CD4-positive, alpha-beta T cell (primary cell): ENCODE measurements around the gene RGS16. TPM values are rescaled to one million over a fixed set of nuclear protein-coding genes. Genes with fewer than 3 reads are reported as not detected.

ENCODE experiments used
- ATAC-seq: fragments of 200-7000 bp; cut with Tn5 transposase; one replicate; pipeline ENCODE4 v1.10.0; 2022; ENCODE audit warnings: mild to moderate bottlenecking; ENCODE audit not compliant: poor library complexity
- CTCF ChIA-PET: fragments of 350-600 bp; sonication (Branson Sonifier 250); formaldehyde crosslinking; loops from one replicate; lab custom pipeline; 2021; ENCODE audit warnings: antibody characterized with exemption, inconsistent platforms; lab: Charles Lee
- POLR2A ChIA-PET: fragments of 350-600 bp; sonication (Branson Sonifier 250); formaldehyde crosslinking; loops from one replicate; lab custom pipeline; 2021; ENCODE audit warnings: antibody characterized with exemption, inconsistent platforms; lab: Charles Lee
- DNase-seq, 14 experiments: peaks; one replicate each; pipeline ENCODE4 v3.0.0-alpha.2; 2013 to 2020; ENCODE audit warnings: mixed read lengths in 2 of 14
- H3K27ac ChIP-seq, 2 donors: one replicate each; pipeline versions ENCODE4 v1.5.1 to v1.7.0; 2013; ENCODE audit warnings: low read length in 2 of 2, low read depth in 1 of 2, mild to moderate bottlenecking in 1 of 2
- H3K27me3 ChIP-seq, 2 experiments: 1 replicate in 1 of 2; 2 replicates in 1 of 2; pipeline versions ENCODE4 v1.6.1 to v1.7.0; 2013; ENCODE audit warnings: low read length in 2 of 2, control low read depth in 1 of 2, mild to moderate bottlenecking in 1 of 2, moderate library complexity in 1 of 2; ENCODE audit not compliant: insufficient read depth in 2 of 2, control insufficient read depth in 1 of 2
- H3K36me3 ChIP-seq: one replicate; pipeline ENCODE4 v1.6.1; 2013; ENCODE audit warnings: low read length, control low read depth; ENCODE audit not compliant: insufficient read depth
- H3K4me1 ChIP-seq: one replicate; pipeline ENCODE4 v1.6.1; 2013; ENCODE audit warnings: low read length, control low read depth; ENCODE audit not compliant: insufficient read depth
- H3K4me3 ChIP-seq: one replicate; pipeline ENCODE4 v1.5.1; 2013; ENCODE audit warnings: mild to moderate bottlenecking, low read length, moderate library complexity
- H3K9me3 ChIP-seq, 2 experiments: 1 replicate in 1 of 2; 2 replicates in 1 of 2; pipeline versions ENCODE4 v1.6.1 to v1.7.0; 2013; ENCODE audit warnings: low read length in 2 of 2, mild to moderate bottlenecking in 2 of 2, control low read depth in 1 of 2, moderate library complexity in 1 of 2; ENCODE audit not compliant: control insufficient read depth in 1 of 2, insufficient read depth in 1 of 2
- H3K27ac Mint-ChIP-seq: one replicate; pipeline ENCODE4 v1.8.0; 2020; ENCODE audit warnings: mixed read lengths
- H3K27me3 Mint-ChIP-seq: one replicate; pipeline ENCODE4 v1.8.0; 2021; ENCODE audit warnings: mixed read lengths
- H3K36me3 Mint-ChIP-seq: one replicate; pipeline ENCODE4 v1.8.0; 2021; ENCODE audit warnings: low read depth, mixed read lengths
- H3K4me1 Mint-ChIP-seq: one replicate; pipeline ENCODE4 v1.8.0; 2021; ENCODE audit warnings: low read depth, mixed read lengths
- H3K4me3 Mint-ChIP-seq: one replicate; pipeline ENCODE4 v1.8.0; 2020; ENCODE audit warnings: mild to moderate bottlenecking, mixed read lengths
- H3K9me3 Mint-ChIP-seq: one replicate; pipeline ENCODE4 v1.8.0; 2020; ENCODE audit warnings: mixed read lengths
- intact Hi-C, 2 experiments: fragments of 100-400 bp; cut with DNase I in 1 of 2; cut with micrococcal nuclease in 1 of 2; formaldehyde crosslinking; loops; one replicate each; pipeline versions ENCODE4 v1.15.1 to v1.9.0; 2023 to 2025; cut with DNase I, micrococcal nuclease
- total RNA-seq, 174 experiments: library from RNA in 2 of 174; stranded (reverse) in 2 of 174; gene quantifications; one replicate each; pipeline ENCODE4 v1.2.3 and lab custom pipeline; 2021 to 2026
- TF ChIP-seq, protein P1 (sequence below): fragments of 200-600 bp; IDR thresholded peaks from one replicate; pipeline ENCODE4 v1.8.0; 2022; ENCODE audit warnings: antibody characterized with exemption, mild to moderate bottlenecking

RGS16 gene
- total RNA-seq, 2 experiments from 2014 or later: 16.3 to 16.4 TPM

DNA sequence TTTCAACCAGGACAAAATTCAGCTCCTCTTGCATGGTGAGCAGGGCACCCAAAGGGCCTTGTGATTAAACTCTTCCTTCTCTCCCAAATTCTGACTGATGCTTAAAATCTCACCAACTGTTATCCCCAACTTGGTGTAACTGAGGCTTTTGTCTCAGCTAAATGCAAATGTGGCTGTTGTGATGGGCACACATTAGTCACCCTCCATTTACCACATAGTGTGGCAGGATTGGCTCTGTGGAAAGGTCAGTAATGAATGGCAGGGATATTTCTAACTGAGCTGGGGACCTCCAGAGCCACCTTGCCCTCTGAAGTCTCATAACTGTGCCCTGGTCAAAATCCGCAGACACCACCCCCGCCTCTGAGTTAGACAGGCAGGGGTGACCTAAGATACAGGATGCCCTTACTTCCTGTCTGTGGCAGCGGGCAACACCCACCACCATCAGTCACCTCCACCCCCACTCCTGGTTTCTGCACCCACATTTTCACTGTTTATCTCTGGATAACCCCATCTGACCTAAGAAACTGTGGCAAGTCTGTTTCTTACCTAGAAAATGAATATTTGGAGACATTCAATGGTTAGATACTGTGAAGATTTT, 25.4 kb upstream of the RGS16 start:
- CTCF ChIA-PET: interaction anchor here (0.7 to 3.1 kb wide), 6 partner anchors 13 to 157 kb away, joined by 3 to 11 read pairs (median 5); no protein-coding TSS in a partner anchor
- Histone ChIP-seq H3K27me3 (no peaks in the 10 kb centered on the region), H3K9me3 (no peaks in the 10 kb centered on the region), H3K4me3 (no peak overlapping the region), H3K27ac (no peak overlapping the region), H3K4me1 (peaks cover 27% of the 10 kb centered on the region), H3K36me3 (no peaks in the 10 kb centered on the region)
- intact Hi-C loops: no loop called here
- no peaks in the 10 kb centered on the region for H3K9me3 Mint-ChIP-seq
- H3K36me3 Mint-ChIP-seq: no peaks in the 10 kb centered on the region
- TF ChIP-seq, protein P1, sequence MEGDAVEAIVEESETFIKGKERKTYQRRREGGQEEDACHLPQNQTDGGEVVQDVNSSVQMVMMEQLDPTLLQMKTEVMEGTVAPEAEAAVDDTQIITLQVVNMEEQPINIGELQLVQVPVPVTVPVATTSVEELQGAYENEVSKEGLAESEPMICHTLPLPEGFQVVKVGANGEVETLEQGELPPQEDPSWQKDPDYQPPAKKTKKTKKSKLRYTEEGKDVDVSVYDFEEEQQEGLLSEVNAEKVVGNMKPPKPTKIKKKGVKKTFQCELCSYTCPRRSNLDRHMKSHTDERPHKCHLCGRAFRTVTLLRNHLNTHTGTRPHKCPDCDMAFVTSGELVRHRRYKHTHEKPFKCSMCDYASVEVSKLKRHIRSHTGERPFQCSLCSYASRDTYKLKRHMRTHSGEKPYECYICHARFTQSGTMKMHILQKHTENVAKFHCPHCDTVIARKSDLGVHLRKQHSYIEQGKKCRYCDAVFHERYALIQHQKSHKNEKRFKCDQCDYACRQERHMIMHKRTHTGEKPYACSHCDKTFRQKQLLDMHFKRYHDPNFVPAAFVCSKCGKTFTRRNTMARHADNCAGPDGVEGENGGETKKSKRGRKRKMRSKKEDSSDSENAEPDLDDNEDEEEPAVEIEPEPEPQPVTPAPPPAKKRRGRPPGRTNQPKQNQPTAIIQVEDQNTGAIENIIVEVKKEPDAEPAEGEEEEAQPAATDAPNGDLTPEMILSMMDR: no peak
- DNase-seq (peak in 12 of 14 experiments; percentile 11 to 82 (median 39)), ATAC-seq (peak; percentile 88)
- peaks cover 51% of the 10 kb centered on the region for H3K4me1 Mint-ChIP-seq
- POLR2A ChIA-PET: interaction anchor here (0.6 to 2.4 kb wide), 4 partner anchors 10 to 42 kb away, joined by 3 to 13 read pairs (median 6); no protein-coding TSS in a partner anchor
- H3K27ac Mint-ChIP-seq: peak overlapping the region; percentile 4
- H3K27me3 Mint-ChIP-seq: no peaks in the 10 kb centered on the region
- H3K4me3 Mint-ChIP-seq: no peak overlapping the region

GRCh38 chr1:182629080-182629479, 24.9 kb upstream of the RGS16 start:
- no peak overlapping the region for H3K4me3 Mint-ChIP-seq
- no peaks in the 10 kb centered on the region for H3K36me3 Mint-ChIP-seq
- H3K27ac ChIP-seq: no peak overlapping the region
- ChIA-PET CTCF (interaction anchor here (0.7 to 3.1 kb wide), 5 partner anchors 12 to 154 kb away, joined by 3 to 11 read pairs (median 7); no protein-coding TSS in a partner anchor), POLR2A (interaction anchor here (0.6 to 2.4 kb wide), 4 partner anchors 10 to 41 kb away, joined by 3 to 13 read pairs (median 6); no protein-coding TSS in a partner anchor)
- TF ChIP-seq, protein P1: no peak
- no peak for DNase-seq
- H3K4me1 Mint-ChIP-seq: peaks cover 56% of the 10 kb centered on the region
- intact Hi-C loops: no loop called here
- no peak for ATAC-seq
- H3K27me3 ChIP-seq: no peaks in the 10 kb centered on the region
- H3K9me3 Mint-ChIP-seq: no peaks in the 10 kb centered on the region
- peaks cover 31% of the 10 kb centered on the region for H3K4me1 ChIP-seq
- no peak overlapping the region for H3K4me3 ChIP-seq
- peak overlapping the region; percentile 4 for H3K27ac Mint-ChIP-seq
- no peaks in the 10 kb centered on the region for H3K9me3 ChIP-seq
- no peaks in the 10 kb centered on the region for H3K27me3 Mint-ChIP-seq
- no peaks in the 10 kb centered on the region for H3K36me3 ChIP-seq

- no peak for DNase-seq
- peaks cover 31% of the 10 kb centered on the region for H3K4me1 ChIP-seq
- H3K27me3 ChIP-seq: no peaks in the 10 kb centered on the region
- no peaks in the 10 kb centered on the region for H3K36me3 ChIP-seq
- ATAC-seq: no peak
- Mint-ChIP-seq H3K27ac (no peak overlapping the region), H3K27me3 (no peaks in the 10 kb centered on the region), H3K4me1 (peaks cover 59% of the 10 kb centered on the region), H3K4me3 (no peak overlapping the region), H3K36me3 (no peaks in the 10 kb centered on the region), H3K9me3 (no peaks in the 10 kb centered on the region)
- H3K27ac ChIP-seq: no peak overlapping the region
- TF ChIP-seq, protein P1: no peak
- ChIA-PET CTCF (interaction anchor here (2.1 to 3.1 kb wide), 2 partner anchors 12 to 33 kb away, joined by 10 to 11 read pairs; no protein-coding TSS in a partner anchor), POLR2A (interaction anchor here (1.0 to 2.4 kb wide), 3 partner anchors 9 to 26 kb away, joined by 5 to 13 read pairs (median 6); no protein-coding TSS in a partner anchor)
- no peaks in the 10 kb centered on the region for H3K9me3 ChIP-seq
- no peak overlapping the region for H3K4me3 ChIP-seq
- intact Hi-C loops: no loop called here
Measured at GRCh38 chr1:182628657-182629056, 24.5 kb upstream of the RGS16 start.
